AML-193 (cell line): ENCODE data around the gene METTL2A.
"Not testable (repeated sequence)": the region's sequence is repeated elsewhere in the genome, so short reads cannot be mapped to it uniquely, and the experiment has no call there.

ENCODE experiments used
- DNase-seq, 2 experiments: peaks; one replicate each; lab custom pipeline; 2025; lab: John Stamatoyannopoulos, UW

Gene METTL2A

DNA sequence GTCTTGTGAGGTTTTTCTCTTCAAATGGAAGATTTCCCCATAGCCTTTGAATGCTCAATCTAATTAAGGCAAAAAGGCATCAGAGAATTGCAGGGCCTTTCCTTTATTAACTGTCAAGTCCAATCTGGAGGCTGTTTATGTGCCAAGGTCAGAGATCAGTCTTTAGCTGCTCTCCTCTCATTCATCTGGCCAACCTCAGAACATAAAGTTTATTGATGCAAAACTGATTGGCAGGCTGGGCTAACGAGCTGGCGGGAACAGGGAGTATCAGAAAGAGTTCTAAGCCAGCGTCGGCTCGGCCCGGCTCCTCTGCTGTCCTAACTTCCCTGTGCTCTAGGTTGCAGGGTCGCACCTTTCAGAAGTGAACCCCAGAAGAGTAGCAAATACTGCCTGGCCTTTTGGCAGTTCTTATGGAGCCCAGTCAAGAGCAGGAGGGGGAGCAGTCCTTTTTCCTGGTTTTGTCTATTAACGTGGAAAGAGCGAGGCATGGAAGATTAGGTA, 47.7 kb downstream of the METTL2A start:
- DNase-seq: not testable (repeated sequence)

DNA sequence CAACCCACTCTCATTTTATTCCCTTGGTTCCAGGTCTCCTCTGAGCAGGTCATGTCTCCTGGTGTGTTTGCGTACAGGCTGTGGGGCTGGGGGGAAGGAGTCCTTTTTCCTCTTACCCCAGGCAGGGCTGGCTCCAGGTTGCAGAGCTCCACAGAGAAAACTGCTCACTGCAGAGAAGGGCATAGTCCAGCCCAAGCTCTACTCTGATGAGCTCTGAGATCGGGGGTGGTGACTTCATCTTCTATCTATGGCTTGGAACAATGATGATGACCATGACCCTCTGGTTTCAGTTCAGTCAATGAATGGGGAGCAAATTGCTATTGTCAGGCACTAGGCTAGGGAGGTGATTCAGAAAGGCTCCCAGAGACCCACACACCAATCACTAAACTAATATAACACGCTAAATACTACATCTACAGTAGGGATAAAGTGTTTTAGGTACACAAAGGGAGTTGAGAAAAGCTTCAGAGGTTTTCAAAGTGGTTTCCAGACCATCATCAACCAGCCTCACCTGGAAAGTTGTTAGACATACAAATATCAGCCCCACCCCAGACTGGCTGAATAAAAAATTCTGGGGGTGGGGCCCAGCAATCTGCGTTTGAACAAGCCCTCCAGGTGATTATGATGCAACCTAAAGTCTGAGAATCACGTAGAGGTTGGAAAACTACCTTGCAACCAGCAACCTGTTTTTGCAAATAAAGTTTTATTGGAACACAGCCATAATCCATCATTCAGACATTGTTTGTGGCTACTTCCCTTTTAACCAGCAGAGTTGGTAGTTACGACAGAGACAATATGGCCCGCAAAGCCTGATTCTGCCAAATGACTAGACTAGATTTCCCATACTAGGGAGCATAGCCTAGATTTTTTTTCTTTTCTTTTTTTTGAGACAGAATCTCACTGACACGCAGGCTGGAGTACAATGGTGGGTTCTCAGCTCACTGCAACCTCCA, 49.6 kb downstream of the METTL2A start:
- peak; percentile 12 to 25 for DNase-seq

DNA sequence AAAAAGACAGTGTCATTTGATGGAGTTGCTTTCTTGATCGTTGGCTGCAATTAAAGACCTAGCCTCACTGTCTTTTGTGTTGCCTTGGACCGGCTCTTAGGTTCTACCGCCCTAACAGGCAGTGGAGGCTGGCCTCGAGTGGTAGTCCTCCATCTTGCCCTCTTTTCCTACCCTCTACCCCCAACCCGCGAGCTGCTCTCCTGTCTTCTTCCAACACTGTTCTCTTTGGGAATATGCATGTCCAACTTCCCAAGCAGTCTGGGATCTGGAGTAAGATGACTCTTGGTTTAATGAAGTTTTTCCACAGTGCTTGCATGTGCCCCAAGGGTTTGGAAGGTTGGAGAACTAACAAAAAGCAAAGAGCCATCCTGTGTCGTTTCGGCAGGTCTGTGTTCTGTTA, 53.4 kb downstream of the METTL2A start:
- not testable (repeated sequence) for DNase-seq

DNA sequence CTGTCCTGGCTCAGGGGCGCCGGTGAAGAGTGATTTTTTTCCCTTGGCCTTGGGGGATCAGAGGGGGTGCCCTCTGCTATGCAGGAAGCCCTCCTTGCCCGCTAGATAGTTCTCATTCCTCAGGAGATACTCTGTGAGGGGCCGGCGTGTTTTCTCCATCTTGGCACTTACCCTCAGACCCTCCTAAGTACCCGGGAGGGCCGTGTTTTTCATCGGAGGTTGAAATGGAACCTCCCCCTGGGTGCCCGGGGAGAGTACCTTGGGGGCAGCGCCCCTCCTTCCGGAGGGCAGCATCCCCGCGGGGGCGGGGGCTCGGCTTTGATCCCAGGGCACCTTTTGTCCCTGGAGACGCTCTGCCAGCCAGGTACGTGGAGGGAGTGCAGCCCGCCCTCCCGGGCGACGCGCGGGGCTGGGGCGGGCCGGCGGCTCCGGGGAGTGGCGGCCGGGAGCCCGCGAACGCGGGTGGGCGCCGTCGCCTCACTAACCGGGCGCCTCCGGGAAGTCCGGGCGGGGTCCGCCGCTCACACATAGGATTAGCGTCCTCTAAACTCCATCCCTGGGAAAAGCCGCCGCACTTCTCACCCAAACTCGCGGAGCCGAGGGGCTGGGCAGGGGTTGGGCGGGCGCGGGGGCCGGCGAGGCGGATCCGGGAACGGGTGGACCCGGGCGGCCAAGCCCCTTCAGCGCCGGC, 54.2 kb downstream of the METTL2A start:
- DNase-seq: not testable (repeated sequence)

DNA sequence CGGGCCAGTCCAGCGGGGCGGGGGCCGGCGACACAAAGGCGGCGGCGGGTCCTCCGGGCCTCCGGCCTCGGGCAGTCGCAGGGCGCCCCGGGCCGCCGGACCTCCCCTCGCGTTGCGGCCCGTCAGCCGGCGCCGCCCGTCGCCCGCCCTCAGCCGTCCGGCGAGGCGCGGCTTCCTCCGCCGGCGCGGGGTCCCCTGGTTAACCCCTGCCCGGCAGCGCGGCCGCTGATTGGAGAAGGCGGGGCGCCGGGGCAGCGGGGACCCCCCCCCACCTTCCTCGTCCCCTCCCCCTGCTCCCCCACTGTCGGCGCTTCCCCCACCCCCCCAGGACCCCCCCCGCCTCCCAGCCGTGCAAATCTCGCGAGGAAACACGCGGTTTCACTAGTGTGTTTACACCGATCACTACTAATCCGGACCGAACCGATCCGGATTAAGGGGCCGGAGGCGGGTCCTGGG, 54.8 kb downstream of the METTL2A start, which contains the start of gene TLK2:
Gene TLK2 (plus strand): TSS at position 402 of the 456 bp plus-strand sequence. CDS start 2,301 bp downstream, outside the sequence.
- DNase-seq: peak; percentile 72 to 82

DNA sequence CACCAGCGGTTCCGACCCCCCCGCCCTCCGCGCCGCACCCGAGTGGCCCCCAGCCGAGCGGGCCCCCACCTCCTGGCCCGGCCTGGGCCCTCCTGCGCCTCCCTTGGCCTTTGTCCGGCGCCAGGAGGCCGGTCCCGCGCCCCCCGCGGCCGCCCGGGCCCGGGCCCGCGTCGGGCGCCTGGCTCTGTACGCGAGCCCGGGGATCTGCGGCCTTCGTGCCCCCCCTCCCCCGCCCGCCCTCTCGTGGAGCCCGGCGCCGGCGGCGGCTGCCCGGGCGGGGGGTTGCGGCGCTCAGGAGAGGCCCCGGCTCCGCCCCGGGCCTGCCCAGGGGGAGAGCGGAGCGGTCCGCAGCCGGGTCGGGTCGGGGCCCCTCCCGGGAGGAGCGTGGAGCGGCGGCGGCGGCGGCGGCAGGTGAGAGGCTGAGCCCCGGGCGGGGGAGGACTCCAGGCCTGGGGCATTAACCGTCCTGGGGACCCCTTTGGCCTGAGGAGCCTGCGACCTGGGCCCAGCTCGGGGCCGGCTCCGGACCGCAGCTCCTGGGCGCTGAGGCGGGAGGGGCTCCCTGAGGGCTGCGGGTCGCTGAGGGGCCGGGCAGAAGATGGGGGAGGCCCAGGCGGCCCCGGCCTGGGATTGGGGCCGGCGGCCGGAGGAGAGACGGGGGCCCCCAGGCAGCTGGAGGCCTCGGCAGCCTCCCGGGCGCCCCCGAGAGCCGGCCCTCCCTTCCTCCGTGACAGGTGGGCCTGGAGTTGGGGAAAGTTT, 55.4 kb downstream of the METTL2A start:
- DNase-seq: not testable (repeated sequence)

DNA sequence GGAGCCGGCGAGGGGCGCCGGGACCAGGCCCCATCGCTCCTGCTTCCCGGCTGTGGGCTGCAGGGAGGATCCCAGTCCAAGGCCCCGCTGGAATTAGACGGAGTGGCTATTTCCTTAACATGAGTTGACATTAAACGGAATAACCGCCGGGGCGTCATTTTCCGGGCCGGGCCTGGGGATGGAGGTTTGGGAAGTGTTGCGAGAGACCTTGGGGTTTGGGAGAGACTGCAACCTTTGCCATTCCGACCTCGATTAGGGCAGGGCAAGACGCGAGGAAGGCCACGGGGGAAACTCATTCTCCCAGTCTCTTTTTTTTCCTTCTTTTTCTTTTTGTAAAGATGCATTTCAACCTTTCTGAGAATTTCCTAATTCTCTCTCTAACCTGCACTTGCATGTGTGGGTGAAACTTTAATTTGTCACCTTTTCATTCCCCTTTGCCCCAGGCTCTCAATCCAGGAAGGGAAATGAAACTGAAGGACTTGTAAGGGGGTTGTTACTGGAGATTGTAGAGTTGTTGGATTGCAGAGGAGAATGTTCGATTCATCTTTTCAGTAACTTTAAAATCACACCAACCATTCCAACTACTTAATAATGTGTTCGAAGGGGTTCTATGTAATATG, 56.1 kb downstream of the METTL2A start:
- not testable (repeated sequence) for DNase-seq

DNA sequence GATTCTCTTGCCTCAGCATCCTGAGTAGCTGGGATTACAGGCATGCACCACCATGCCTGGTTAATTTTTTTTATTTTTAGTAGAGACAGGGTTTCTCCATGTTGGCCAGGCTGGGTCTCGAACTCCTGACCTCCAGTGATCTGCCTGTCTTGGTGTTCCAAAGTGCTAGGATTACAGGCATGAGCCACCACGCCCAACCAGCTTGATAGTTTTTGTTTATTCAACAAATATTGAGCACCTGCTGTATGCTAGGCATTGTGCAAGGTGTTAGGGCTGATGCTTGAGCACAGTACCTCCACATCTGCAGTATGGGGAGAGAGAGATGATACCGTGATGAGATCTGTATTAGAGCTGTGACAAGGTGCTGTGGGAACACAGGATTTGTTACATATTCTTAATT, 58.9 kb downstream of the METTL2A start:
- DNase-seq: not testable (repeated sequence)

DNA sequence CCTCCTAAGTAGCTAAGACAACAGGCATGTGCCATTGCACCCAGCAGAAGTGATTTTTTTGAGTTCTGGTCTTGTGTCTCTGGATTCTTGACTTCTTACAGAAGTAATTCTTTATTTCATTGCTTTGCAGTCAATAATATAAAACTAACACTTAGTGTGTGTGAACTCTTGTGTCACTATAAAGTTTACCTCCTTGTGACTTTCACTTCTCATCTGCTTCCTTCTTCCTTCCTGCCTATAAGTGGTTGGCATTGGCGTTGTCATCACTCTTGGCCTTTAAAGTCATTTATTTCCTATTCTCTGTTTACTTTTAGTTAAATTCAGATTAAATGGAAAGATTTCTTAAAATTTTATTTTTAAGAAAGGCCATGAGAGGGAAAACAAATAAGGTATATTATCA, 67.3 kb downstream of the METTL2A start:
- not testable (repeated sequence) for DNase-seq

DNA sequence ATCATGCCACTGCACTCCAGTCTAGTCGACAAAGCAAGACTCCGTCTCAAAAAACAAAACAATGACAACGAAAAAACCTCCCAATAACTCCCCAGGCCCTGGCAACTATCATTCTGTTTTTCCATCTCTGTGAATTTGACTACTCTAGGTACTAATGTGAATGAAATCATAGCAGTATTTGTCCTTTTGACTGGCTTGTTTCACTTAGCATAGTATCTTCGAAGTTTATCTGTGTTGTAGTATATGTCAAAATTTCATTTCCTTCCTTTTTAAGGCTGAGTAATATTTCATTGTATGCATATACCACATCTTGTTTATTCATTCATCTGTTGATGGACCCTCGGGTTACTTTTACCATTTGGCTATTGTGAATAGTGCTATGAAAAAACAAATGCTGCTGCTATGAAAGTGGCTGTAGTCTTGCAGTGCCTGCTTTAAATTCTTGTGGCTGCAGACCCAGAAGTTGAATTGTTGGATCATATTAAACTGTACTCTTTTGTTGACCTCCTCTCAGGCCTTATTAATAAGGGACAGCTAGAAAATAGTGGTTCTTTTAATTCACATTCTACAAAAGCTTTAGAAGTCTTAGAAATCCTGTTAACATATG, 69.5 kb downstream of the METTL2A start:
- DNase-seq: not testable (repeated sequence)

DNA sequence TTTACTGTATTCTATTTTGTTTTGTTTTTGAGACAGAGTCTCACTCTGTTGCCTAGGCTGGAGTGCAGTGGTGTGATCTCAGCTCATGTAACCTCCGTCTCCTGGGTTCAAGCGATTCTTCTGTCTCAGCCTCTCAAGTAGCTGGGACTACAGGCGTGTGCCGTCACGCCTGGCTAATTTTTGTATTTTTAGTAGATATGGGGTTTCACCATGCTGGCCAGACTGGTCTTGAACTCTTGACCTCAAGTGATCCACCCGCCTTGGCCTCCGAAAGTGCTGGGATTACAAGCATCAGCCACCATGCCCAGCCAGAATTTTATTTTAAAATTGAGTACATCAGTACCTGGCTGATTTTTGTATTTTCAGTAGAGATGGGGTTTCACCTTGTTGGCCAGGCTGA, 70.4 kb downstream of the METTL2A start:
- not testable (repeated sequence) for DNase-seq

DNA sequence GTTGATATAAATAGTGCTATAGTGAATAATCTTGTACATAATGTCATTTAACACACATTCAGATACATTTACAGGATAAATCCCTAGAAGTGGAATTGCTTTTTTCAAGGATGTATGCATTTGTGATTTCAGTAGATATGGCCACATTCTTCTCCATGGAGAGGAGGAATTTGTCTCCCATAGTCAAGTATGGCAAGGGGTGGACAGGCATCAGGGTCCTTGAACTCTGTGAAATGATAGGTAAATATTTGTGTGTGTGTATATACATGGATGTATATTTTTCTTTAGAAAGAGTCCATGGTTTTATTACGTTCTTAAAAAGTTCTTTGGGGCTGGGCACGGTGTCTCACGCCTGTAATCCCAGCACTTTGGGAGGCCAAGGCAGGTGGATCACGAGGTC, 72.6 kb downstream of the METTL2A start:
- not testable (repeated sequence) for DNase-seq

DNA sequence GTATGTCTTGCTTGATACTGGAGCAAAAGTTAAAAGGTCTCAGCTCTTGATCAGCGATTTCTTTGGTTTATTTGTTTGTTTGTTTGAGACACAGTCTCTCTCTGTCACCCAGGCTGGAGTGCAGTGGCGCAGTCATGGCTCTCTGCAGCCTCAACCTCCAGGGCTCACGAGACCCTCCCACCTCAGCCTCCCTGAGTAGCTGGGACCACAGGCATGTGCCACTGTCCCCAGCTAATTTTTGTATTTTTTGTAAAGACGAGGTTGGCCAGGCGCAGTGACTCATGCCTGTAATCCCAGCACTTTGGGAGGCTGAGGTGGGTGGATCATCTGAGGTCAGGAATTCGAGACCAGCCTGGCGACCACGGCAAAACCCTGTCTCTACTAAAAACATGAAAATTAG, 75.1 kb downstream of the METTL2A start:
- not testable (repeated sequence) for DNase-seq
